IMR-90 (cell line): ENCODE results near the gene SCN1B. TPM values are rescaled to one million over a fixed set of nuclear protein-coding genes. Genes with fewer than 3 reads are reported as not detected.

Experiments used
- ATAC-seq: fragments of 200-7000 bp; cut with Tn5 transposase; 2 replicates; pipeline ENCODE4 v1.9.1; 2020; ENCODE audit warnings: low read depth, mild to moderate bottlenecking, moderate library complexity
- BruUV-seq: library from RNA; stranded (reverse); fragments of 400-500 nt; replicated peaks from 2 replicates; lab custom pipeline; 2021; lab: Mats Ljungman, UMichigan
- CTCF ChIA-PET: fragments of 300-600 bp; formaldehyde crosslinking; extraction: SDS; loops from one replicate; lab custom pipeline; 2021; ENCODE audit warnings: antibody characterized with exemption; lab: Yijun Ruan, JAX
- POLR2A ChIA-PET: fragments of 300-600 bp; sonication (Branson Sonifier 250); formaldehyde crosslinking; loops from one replicate; lab custom pipeline; 2022; ENCODE audit warnings: antibody characterized with exemption; ENCODE audit not compliant: unreplicated experiment; lab: Charles Lee
- DNase-seq: peaks from one replicate; pipeline ENCODE4 v3.0.0; 2013
- H2AFZ ChIP-seq: replicated peaks from 2 replicates; pipeline ENCODE3; 2013; ENCODE audit warnings: low read length, mild to moderate bottlenecking; ENCODE audit not compliant: poor library complexity
- H2AK5ac ChIP-seq: 2 replicates; pipeline ENCODE4 v1.6.1; 2013; ENCODE audit warnings: low read depth, low read length, inconsistent platforms
- H2AK9ac ChIP-seq: replicated peaks from 2 replicates; pipeline ENCODE3; 2013; ENCODE audit warnings: mild to moderate bottlenecking, low read depth, low read length, moderate library complexity; ENCODE audit not compliant: poor library complexity
- H2BK120ac ChIP-seq: 2 replicates; pipeline ENCODE4 v1.6.1; 2013; ENCODE audit warnings: low read depth, low read length, inconsistent platforms
- H2BK15ac ChIP-seq: 3 replicates; pipeline ENCODE4 v1.6.1; 2013; ENCODE audit warnings: low read depth, low read length, inconsistent platforms
- H2BK20ac ChIP-seq: 2 replicates; pipeline ENCODE4 v1.6.1; 2013; ENCODE audit warnings: low read depth, mild to moderate bottlenecking, inconsistent platforms, low read length, moderate library complexity
- H2BK5ac ChIP-seq: 2 replicates; pipeline ENCODE4 v1.6.1; 2013; ENCODE audit warnings: mild to moderate bottlenecking, low read depth, low read length, inconsistent platforms; ENCODE audit not compliant: poor library complexity, severe bottlenecking
- H3K14ac ChIP-seq: replicated peaks from 2 replicates; pipeline ENCODE4 v1.6.1; 2013; ENCODE audit warnings: low read depth, low read length, inconsistent platforms
- H3K18ac ChIP-seq: 2 replicates; pipeline ENCODE4 v1.6.1; 2013; ENCODE audit warnings: low read depth, low read length, control low read depth
- H3K23ac ChIP-seq: 2 replicates; pipeline ENCODE4 v1.6.1; 2013; ENCODE audit warnings: low read depth, low read length, inconsistent platforms
- H3K27ac ChIP-seq: 2 replicates; pipeline ENCODE4 v1.5.1; 2013; ENCODE audit warnings: mild to moderate bottlenecking, control low read depth, low read length; ENCODE audit not compliant: insufficient read depth
- H3K27me3 ChIP-seq: 2 replicates; pipeline ENCODE4 v1.6.1; 2013; ENCODE audit warnings: low read length; ENCODE audit not compliant: control insufficient read depth, insufficient read depth
- H3K36me3 ChIP-seq: 2 replicates; pipeline ENCODE4 v1.6.1; 2013; ENCODE audit warnings: low read length, mixed read lengths; ENCODE audit not compliant: control insufficient read depth, insufficient read depth
- H3K4ac ChIP-seq: 2 replicates; pipeline ENCODE4 v1.6.1; 2013; ENCODE audit warnings: low read depth, low read length, inconsistent platforms
- H3K4me1 ChIP-seq: 2 replicates; pipeline ENCODE4 v1.6.1; 2013; ENCODE audit warnings: low read length, mixed read lengths; ENCODE audit not compliant: control insufficient read depth, insufficient read depth
- H3K4me2 ChIP-seq: 2 replicates; pipeline ENCODE4 v1.6.1; 2013; ENCODE audit warnings: low read depth, mild to moderate bottlenecking, control low read depth, low read length, moderate library complexity
- H3K4me3 ChIP-seq: 2 replicates; pipeline ENCODE4 v1.5.1; 2013; ENCODE audit warnings: low read depth, mild to moderate bottlenecking, control low read depth, low read length, moderate library complexity; ENCODE audit not compliant: insufficient read depth
- H3K56ac ChIP-seq: 2 replicates; pipeline ENCODE4 v1.6.1; 2013; ENCODE audit warnings: low read length, inconsistent platforms; ENCODE audit not compliant: insufficient read depth; ENCODE audit errors: extremely low read depth
- H3K79me1 ChIP-seq, 2 experiments: 2 replicates each; pipeline ENCODE4 v1.6.1; 2013; ENCODE audit warnings: low read length in 2 of 2, inconsistent platforms in 1 of 2, low read depth in 1 of 2
- H3K9ac ChIP-seq: 2 replicates; pipeline ENCODE4 v1.6.1; 2013; ENCODE audit warnings: low read depth, low read length, control low read depth
- H3K9me1 ChIP-seq: 2 replicates; pipeline ENCODE4 v1.6.1; 2013; ENCODE audit warnings: low read length, inconsistent platforms; ENCODE audit not compliant: insufficient read depth
- H3K9me3 ChIP-seq: 2 replicates; pipeline ENCODE4 v1.6.1; 2013; ENCODE audit warnings: low read length; ENCODE audit not compliant: control insufficient read depth, insufficient read depth
- H4K20me1 ChIP-seq: 2 replicates; pipeline ENCODE4 v1.6.1; 2013; ENCODE audit warnings: low read length, inconsistent platforms; ENCODE audit not compliant: insufficient read depth
- H4K5ac ChIP-seq: 2 replicates; pipeline ENCODE4 v1.6.1; 2013; ENCODE audit warnings: mild to moderate bottlenecking, low read depth, low read length, control low read depth
- H4K8ac ChIP-seq, 2 experiments: 2 replicates each; pipeline ENCODE4 v1.6.1; 2013; ENCODE audit warnings: low read depth in 2 of 2, low read length in 2 of 2, control low read depth in 1 of 2, inconsistent platforms in 1 of 2
- H4K91ac ChIP-seq: 2 replicates; pipeline ENCODE4 v1.6.1; 2013; ENCODE audit warnings: low read depth, low read length, inconsistent platforms; ENCODE audit not compliant: insufficient read depth
- BHLHE40 ChIP-seq: fragments of 150-350 bp; IDR thresholded peaks from 2 replicates; pipeline ENCODE4 v1.6.1; 2016; ENCODE audit warnings: mild to moderate bottlenecking, low read depth, low read length
- CEBPB ChIP-seq: IDR thresholded peaks from 2 replicates; pipeline ENCODE4 v1.6.1; 2012; ENCODE audit warnings: low read depth, low read length, improper control_type of control experiment
- CTCF ChIP-seq: conservative IDR thresholded peaks from 2 replicates; pipeline ENCODE4 v1.5.1; 2012; ENCODE audit warnings: mild to moderate bottlenecking, low read depth, low read length, improper control_type of control experiment
- ELK1 ChIP-seq: fragments of 150-350 bp; IDR thresholded peaks from 2 replicates; pipeline ENCODE4 v1.6.1; 2016; ENCODE audit warnings: low read depth, mild to moderate bottlenecking, low read length, moderate library complexity, borderline replicate concordance
- FOS ChIP-seq: fragments of 150-350 bp; IDR thresholded peaks from 2 replicates; pipeline ENCODE4 v1.6.1; 2016; ENCODE audit warnings: low read depth, low read length
- MXI1 ChIP-seq: IDR thresholded peaks from 2 replicates; pipeline ENCODE4 v1.6.1; 2012; ENCODE audit warnings: low read depth, mild to moderate bottlenecking, low read length, moderate library complexity, borderline replicate concordance
- NFE2L2 ChIP-seq: fragments of 150-350 bp; IDR thresholded peaks from 2 replicates; pipeline ENCODE4 v1.6.1; 2016; ENCODE audit warnings: low read depth, mild to moderate bottlenecking, low read length
- RAD21 ChIP-seq: IDR thresholded peaks from 2 replicates; pipeline ENCODE4 v1.6.1; 2012; ENCODE audit warnings: low read length, improper control_type of control experiment
- RCOR1 ChIP-seq: IDR thresholded peaks from 2 replicates; pipeline ENCODE4 v1.6.1; 2012; ENCODE audit warnings: mild to moderate bottlenecking, low read length, improper control_type of control experiment; ENCODE audit not compliant: insufficient replicate concordance
- RFX5 ChIP-seq: IDR thresholded peaks from 2 replicates; pipeline ENCODE4 v1.8.0; 2012; ENCODE audit warnings: low read depth, mild to moderate bottlenecking, low read length, moderate library complexity
- SMC3 ChIP-seq: fragments of 150-350 bp; IDR thresholded peaks from 2 replicates; pipeline ENCODE4 v1.6.1; 2016; ENCODE audit warnings: low read depth, mild to moderate bottlenecking, antibody characterized with exemption, low read length, moderate library complexity
- USF2 ChIP-seq: fragments of 150-350 bp; IDR thresholded peaks from 2 replicates; pipeline ENCODE4 v1.6.1; 2017; ENCODE audit warnings: mild to moderate bottlenecking, antibody characterized with exemption, low read length, low read depth
- WGBS, 2 experiments: methylation state at CpG; one replicate each; pipeline versions ENCODE4 v1.1.5 to v1.1.7; 2013; ENCODE audit warnings: missing lambda C conversion rate in 2 of 2; ENCODE audit not compliant: insufficient read length in 1 of 2; ENCODE audit errors: extremely low coverage in 2 of 2; 5-methylcytosine and 5-hydroxymethylcytosine counted together
- dilution Hi-C: fragments of 300-500 bp; cut with HindIII; formaldehyde crosslinking; loops from one replicate; pipeline ENCODE4 v1.14.3; 2018; ENCODE audit warnings: low sequenced_read_pairs; ENCODE audit not compliant: unreplicated experiment
- in situ Hi-C: fragments of 300-500 bp; cut with MboI; formaldehyde crosslinking; loops from 3 replicates; pipeline ENCODE4 v1.14.3; 2019; ENCODE audit warnings: low sequenced_read_pairs, inconsistent platforms, mixed read lengths
- intact Hi-C: fragments of 100-400 bp; cut with micrococcal nuclease; formaldehyde crosslinking; loops from 2 replicates; pipeline ENCODE4 v1.10.0; 2022
- polyA plus RNA-seq, 3 experiments: library from polyadenylated mRNA; depleted of rRNA; stranded (reverse); fragments of >200 nt; gene quantifications; 2 replicates each; pipeline ENCODE4 v1.2.3, GENCODE V29; 2012; ENCODE audit warnings: low replicate concordance in 1 of 3
- total RNA-seq: library from RNA; depleted of rRNA; stranded (reverse); fragments of >200 nt; gene quantifications from 2 replicates; pipeline ENCODE4 v1.2.3, GENCODE V29; 2012

The SCN1B gene
- total and polyA plus RNA-seq, 2 of the 4 experiments (the other 2 are of a cell fraction), result 2.0 to 9.6 TPM

GRCh38 chr19:35034588-35035382 lies 4.5 kb downstream of the SCN1B start:
- Histone ChIP-seq H2AK9ac (no peak overlapping the region), H3K36me3 (no peaks in the 10 kb centered on the region), H4K8ac (no peak overlapping the region), H3K27ac (no peak overlapping the region), H3K4me3 (no peak overlapping the region), H4K20me1 (no peaks in the 10 kb centered on the region; the same call in 1 of the 2 replicates), H3K18ac (no peak overlapping the region), H4K91ac (no peak overlapping the region), H2BK120ac (no peak overlapping the region), H4K5ac (no peak overlapping the region), H3K9me3 (no peaks in the 10 kb centered on the region), H2AFZ (no peak overlapping the region), H3K4ac (no peak overlapping the region), H3K23ac (no peak overlapping the region), H2AK5ac (no peak overlapping the region), H3K4me1 (peaks cover 2% of the 10 kb centered on the region; the same call in 1 of the 2 replicates), H3K27me3 (no peaks in the 10 kb centered on the region; the same call in 1 of the 2 replicates), H3K4me2 (no peak overlapping the region), H3K9ac (no peak overlapping the region), H3K9me1 (no peaks in the 10 kb centered on the region), H3K14ac (no peak overlapping the region), H3K79me1 (no peaks in the 10 kb centered on the region), H2BK20ac (no peak overlapping the region), H2BK15ac (no peak overlapping the region), H2BK5ac (no peak overlapping the region), H3K56ac (no peak overlapping the region)
- BruUV-seq, result no TSS peak
- in situ Hi-C loops (no loop called here), intact Hi-C loops (no loop called here), dilution Hi-C loops (no loop called here)
- WGBS, 2 experiments, result 79% methylated on average over 4 of the region's 17 CpGs; no CpG with 5 or more reads in 1 of the 2 experiments
- ChIA-PET CTCF (no interaction called here), POLR2A (no interaction called here)
- TF ChIP-seq SMC3, result no peak
- no peak for TF ChIP-seq NFE2L2
- TF ChIP-seq MXI1, result no peak
- no peak for TF ChIP-seq FOS
- no peak for TF ChIP-seq CEBPB
- no peak for TF ChIP-seq RAD21
- TF ChIP-seq RCOR1, result no peak
- TF ChIP-seq BHLHE40, result no peak
- TF ChIP-seq CTCF, result no peak
- no peak for TF ChIP-seq USF2
- TF ChIP-seq ELK1, result no peak
- TF ChIP-seq RFX5, result no peak
- ATAC-seq (no peak), DNase-seq (no peak)
